Loucy (cell line): ENCODE results near the gene ICAM1.

Experiments used
- H2AFZ ChIP-seq: fragments of 200-600 bp; sonication (generic); 2 replicates; pipeline ENCODE4 v1.6.0; 2016; ENCODE audit warnings: antibody characterized with exemption, mild to moderate bottlenecking, low read length, moderate library complexity
- H3F3A ChIP-seq: fragments of 200-600 bp; 2 replicates; pipeline ENCODE4 v1.6.0; 2016; ENCODE audit warnings: antibody characterized with exemption, low read depth, mild to moderate bottlenecking
- H3K27me3 ChIP-seq: fragments of 200-600 bp; sonication (generic); 2 replicates; pipeline ENCODE4 v1.6.1; 2014; ENCODE audit warnings: low read length, mild to moderate bottlenecking; ENCODE audit not compliant: insufficient read depth, poor library complexity, severe bottlenecking
- H3K36me3 ChIP-seq: fragments of 200-600 bp; sonication (generic); 2 replicates; pipeline ENCODE4 v1.6.1; 2016; ENCODE audit warnings: low read length; ENCODE audit not compliant: insufficient read depth
- H3K4me1 ChIP-seq: fragments of 200-600 bp; sonication (generic); 2 replicates; pipeline ENCODE4 v1.5.1; 2014; ENCODE audit warnings: low read length, mild to moderate bottlenecking; ENCODE audit not compliant: insufficient read depth, poor library complexity, severe bottlenecking
- H3K4me2 ChIP-seq: fragments of 200-600 bp; sonication (generic); 2 replicates; pipeline ENCODE4 v1.6.0; 2014; ENCODE audit warnings: antibody characterized with exemption, low read length, low read depth, mild to moderate bottlenecking; ENCODE audit not compliant: poor library complexity, severe bottlenecking
- H3K4me3 ChIP-seq: fragments of 200-600 bp; sonication (generic); 2 replicates; pipeline ENCODE4 v1.5.1; 2014; ENCODE audit warnings: low read length, mild to moderate bottlenecking, mixed read lengths; ENCODE audit not compliant: poor library complexity, severe bottlenecking
- H3K79me2 ChIP-seq: fragments of 200-600 bp; sonication (generic); 2 replicates; pipeline ENCODE4 v1.6.1; 2014; ENCODE audit warnings: low read length; ENCODE audit not compliant: insufficient read depth
- H3K9ac ChIP-seq: fragments of 200-600 bp; sonication (generic); 2 replicates; pipeline ENCODE4 v1.6.0; 2014; ENCODE audit warnings: mild to moderate bottlenecking, low read depth, low read length, moderate library complexity; ENCODE audit not compliant: poor library complexity, severe bottlenecking
- H3K9me2 ChIP-seq: fragments of 200-600 bp; sonication (generic); replicated peaks from 2 replicates; pipeline ENCODE4 v1.6.1; 2016; ENCODE audit warnings: low read depth, low read length, mixed read lengths
- H3K9me3 ChIP-seq: fragments of 200-600 bp; sonication (generic); 2 replicates; pipeline ENCODE4 v1.6.1; 2014; ENCODE audit warnings: mild to moderate bottlenecking, antibody characterized with exemption, low read length, low read depth; ENCODE audit not compliant: insufficient read depth
- H4K20me1 ChIP-seq: fragments of 200-600 bp; sonication (generic); 2 replicates; pipeline ENCODE4 v1.6.0; 2014; ENCODE audit warnings: antibody characterized with exemption, low read length, mild to moderate bottlenecking; ENCODE audit not compliant: insufficient read depth, poor library complexity, severe bottlenecking
- EZH2phosphoT487 ChIP-seq: fragments of 200-600 bp; IDR thresholded peaks from 2 replicates; pipeline ENCODE4 v1.6.1; 2018; ENCODE audit warnings: antibody characterized with exemption, mild to moderate bottlenecking, moderate library complexity, borderline replicate concordance
- TF ChIP-seq, protein P1 (sequence below): fragments of 200-600 bp; sonication (generic); conservative IDR thresholded peaks from 2 replicates; pipeline ENCODE4 v1.5.1; 2014; ENCODE audit warnings: mild to moderate bottlenecking, antibody characterized with exemption, low read length

Gene ICAM1

DNA sequence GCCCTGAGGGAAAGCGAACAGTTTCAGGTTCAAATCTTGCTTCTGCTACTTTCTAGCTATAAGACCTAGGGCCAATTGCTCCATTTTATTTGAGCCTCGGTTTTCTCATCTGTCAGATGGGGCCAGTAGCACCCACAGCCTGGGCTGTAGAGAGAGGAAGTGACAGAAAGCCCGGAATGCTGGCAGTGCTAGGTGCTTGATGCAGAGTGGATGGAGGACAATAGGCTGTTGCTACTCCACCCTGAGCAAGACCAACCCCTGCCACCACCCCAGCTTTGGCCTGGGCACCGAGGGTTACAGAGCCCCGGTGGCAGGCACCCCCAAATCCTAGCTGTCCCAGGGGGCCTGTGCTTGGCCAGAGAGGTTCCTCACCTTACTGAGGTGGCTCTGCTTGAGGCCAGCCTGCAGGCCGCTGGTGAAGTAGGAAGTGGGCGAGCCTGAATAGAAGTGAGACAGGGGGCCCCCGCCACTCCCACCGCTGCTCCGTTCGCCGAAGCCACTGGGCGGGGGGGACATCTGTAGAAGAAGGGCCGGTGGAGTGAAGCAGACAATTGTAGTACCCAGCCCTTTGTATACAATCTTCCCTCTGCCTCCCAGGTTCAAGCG is 47.0 kb downstream of the ICAM1 start:
- Histone ChIP-seq H3K4me2 (no peak overlapping the region), H3K9me2 (no peaks in the 10 kb centered on the region), H3K4me3 (no peak overlapping the region), H2AFZ (no peak overlapping the region), H3K27me3 (no peaks in the 10 kb centered on the region), H3F3A (peaks cover 6% of the 10 kb centered on the region; the same call in 1 of the 2 replicates), H3K36me3 (peaks cover 62% of the 10 kb centered on the region; the same call in 1 of the 2 replicates), H3K9me3 (no peaks in the 10 kb centered on the region), H3K9ac (no peak overlapping the region), H4K20me1 (no peaks in the 10 kb centered on the region), H3K79me2 (no peaks in the 10 kb centered on the region), H3K4me1 (peaks cover 5% of the 10 kb centered on the region)
- TF ChIP-seq, protein P1, sequence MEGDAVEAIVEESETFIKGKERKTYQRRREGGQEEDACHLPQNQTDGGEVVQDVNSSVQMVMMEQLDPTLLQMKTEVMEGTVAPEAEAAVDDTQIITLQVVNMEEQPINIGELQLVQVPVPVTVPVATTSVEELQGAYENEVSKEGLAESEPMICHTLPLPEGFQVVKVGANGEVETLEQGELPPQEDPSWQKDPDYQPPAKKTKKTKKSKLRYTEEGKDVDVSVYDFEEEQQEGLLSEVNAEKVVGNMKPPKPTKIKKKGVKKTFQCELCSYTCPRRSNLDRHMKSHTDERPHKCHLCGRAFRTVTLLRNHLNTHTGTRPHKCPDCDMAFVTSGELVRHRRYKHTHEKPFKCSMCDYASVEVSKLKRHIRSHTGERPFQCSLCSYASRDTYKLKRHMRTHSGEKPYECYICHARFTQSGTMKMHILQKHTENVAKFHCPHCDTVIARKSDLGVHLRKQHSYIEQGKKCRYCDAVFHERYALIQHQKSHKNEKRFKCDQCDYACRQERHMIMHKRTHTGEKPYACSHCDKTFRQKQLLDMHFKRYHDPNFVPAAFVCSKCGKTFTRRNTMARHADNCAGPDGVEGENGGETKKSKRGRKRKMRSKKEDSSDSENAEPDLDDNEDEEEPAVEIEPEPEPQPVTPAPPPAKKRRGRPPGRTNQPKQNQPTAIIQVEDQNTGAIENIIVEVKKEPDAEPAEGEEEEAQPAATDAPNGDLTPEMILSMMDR, result no peak
- TF ChIP-seq EZH2phosphoT487, result no peak

DNA sequence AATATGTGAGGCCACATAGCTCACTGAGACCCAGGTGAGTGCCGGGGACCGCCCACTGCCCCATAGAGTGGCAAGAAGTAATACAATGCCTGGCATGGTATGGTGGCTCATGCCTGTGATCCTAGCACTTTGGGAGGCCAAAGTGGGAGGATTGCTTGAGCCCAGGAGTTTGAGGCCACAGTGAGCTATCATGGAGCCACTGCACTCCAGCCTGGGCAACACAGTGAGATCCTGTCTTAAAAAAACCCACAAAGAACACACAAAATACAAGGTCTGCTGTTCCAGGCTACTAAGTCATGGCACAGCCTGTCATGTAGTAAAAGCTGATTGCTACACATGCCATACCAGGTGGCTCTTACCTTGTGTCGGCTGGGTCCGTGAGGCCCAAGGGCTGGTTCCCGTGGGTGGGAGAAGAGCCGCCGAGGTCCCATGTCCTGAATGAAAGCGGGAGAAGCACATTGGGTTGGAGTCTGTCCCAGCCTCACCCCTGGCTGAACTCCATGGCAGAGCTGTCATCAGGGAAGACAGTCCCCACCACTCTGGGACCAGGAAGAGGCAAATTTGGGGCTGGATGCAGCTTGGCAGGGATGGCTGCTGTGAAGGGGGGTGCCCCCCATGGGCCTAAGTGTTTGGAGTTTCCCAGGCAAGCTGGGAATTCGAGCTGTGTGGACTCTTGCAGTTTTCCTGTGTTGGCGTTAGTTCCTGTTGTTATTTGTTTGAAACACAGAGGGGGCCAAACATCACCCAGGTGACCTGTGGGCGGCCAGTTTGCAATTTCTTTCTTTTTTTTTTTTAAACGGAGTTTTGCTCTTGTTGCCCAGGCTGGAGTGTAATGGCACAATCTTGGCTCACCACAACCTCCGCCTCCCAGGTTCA is 48.1 kb downstream of the ICAM1 start:
- Histone ChIP-seq H3K9me2 (no peaks in the 10 kb centered on the region), H3K4me2 (no peak overlapping the region), H3K27me3 (no peaks in the 10 kb centered on the region), H3K9me3 (no peaks in the 10 kb centered on the region), H2AFZ (no peak overlapping the region), H3K4me1 (peaks cover 5% of the 10 kb centered on the region), H3K4me3 (no peak overlapping the region), H3K79me2 (no peaks in the 10 kb centered on the region), H3K9ac (no peak overlapping the region), H4K20me1 (no peaks in the 10 kb centered on the region), H3F3A (peaks cover 6% of the 10 kb centered on the region; the same call in 1 of the 2 replicates), H3K36me3 (peaks cover 70% of the 10 kb centered on the region; the same call in 1 of the 2 replicates)
- TF ChIP-seq, protein P1, result no peak
- TF ChIP-seq EZH2phosphoT487, result no peak

DNA sequence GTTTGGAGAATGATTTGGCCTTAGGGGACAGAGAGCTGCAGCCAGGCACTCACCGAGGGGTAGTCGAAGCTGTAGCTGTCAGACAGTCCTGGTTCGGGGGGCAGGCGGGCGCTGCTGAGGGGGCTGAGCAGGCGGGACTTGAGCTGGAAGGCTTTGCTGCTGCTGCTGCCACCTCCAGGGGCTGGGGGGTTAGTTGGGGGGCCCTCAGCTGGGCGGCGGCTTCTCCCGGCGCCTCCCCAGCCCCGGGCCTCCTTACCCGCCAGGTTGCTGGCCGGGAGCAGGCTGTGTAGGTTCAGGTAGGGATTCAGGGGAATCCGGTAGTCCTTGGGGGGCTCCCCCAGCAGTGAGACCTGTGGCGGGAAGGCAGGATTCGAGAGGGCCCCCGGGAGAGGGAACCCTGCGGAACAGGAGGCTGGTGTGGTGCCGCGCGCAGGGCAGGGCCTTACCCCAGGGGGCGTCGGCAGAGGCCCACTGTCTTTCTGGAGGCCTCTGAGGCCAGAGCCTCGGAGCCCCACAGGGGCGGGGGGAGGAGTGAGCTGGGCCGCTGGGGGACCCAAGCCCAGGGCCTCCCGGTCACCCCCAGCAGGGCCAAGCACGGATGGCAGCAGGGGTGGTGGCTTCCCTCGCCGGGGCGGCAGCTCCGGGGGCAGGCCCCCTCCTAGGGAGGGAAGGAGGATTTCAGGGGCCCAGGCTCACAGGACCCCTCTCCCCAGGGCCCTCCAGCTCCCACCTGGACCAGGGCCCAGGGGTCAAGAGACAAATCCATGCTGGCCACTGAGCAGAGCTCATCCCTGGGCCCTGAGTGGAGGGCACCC is 49.9 kb downstream of the ICAM1 start:
- no peak overlapping the region for H3K4me3 ChIP-seq
- H3K27me3 ChIP-seq, result no peaks in the 10 kb centered on the region
- H3K9ac ChIP-seq, result no peak overlapping the region
- no peaks in the 10 kb centered on the region for H3K9me2 ChIP-seq
- no peaks in the 10 kb centered on the region for H4K20me1 ChIP-seq
- H3F3A ChIP-seq, result peaks cover 6% of the 10 kb centered on the region; the same call in 1 of the 2 replicates
- H3K36me3 ChIP-seq, result peaks cover 87% of the 10 kb centered on the region
- no peaks in the 10 kb centered on the region for H3K79me2 ChIP-seq
- H3K4me1 ChIP-seq, result no peaks in the 10 kb centered on the region
- no peaks in the 10 kb centered on the region for H3K9me3 ChIP-seq
- no peak overlapping the region for H2AFZ ChIP-seq
- TF ChIP-seq, protein P1, result no peak
- no peak for TF ChIP-seq EZH2phosphoT487
- H3K4me2 ChIP-seq, result no peak overlapping the region
